PC-3 (cell line): ENCODE measurements around the gene MAST2. TPM values are rescaled to one million over a fixed set of nuclear protein-coding genes. Genes with fewer than 3 reads are reported as not detected.

Experiments used
- ATAC-seq: fragments of 200-7000 bp; cut with Tn5 transposase; 2 replicates; pipeline ENCODE4 v1.9.1; 2020; ENCODE audit warnings: mild to moderate bottlenecking, moderate library complexity
- BruUV-seq: library from RNA; stranded (reverse); fragments of 400-500 nt; replicated peaks from 2 replicates; lab custom pipeline; 2021; lab: Mats Ljungman, UMichigan
- CTCF ChIA-PET: fragments of 300-600 bp; sonication (Branson Sonifier 250); formaldehyde crosslinking; loops from one replicate; lab custom pipeline; 2022; ENCODE audit warnings: antibody characterized with exemption; lab: Charles Lee
- POLR2A ChIA-PET: fragments of 300-600 bp; sonication (Branson Sonifier 250); formaldehyde crosslinking; loops from one replicate; lab custom pipeline; 2022; ENCODE audit warnings: antibody characterized with exemption; ENCODE audit not compliant: unreplicated experiment; lab: Charles Lee
- DNase-seq: peaks from one replicate; pipeline ENCODE4 v3.0.0-alpha.2; 2015
- H2AFZ ChIP-seq: fragments of 300-600 bp; sonication (generic); 2 replicates; pipeline ENCODE4 v1.6.0; 2016; ENCODE audit warnings: antibody characterized with exemption, low read length
- H3F3A ChIP-seq: fragments of 300-600 bp; sonication (generic); one replicate; pipeline ENCODE4 v1.6.0; 2017; ENCODE audit warnings: antibody characterized with exemption, low read length, control low read depth, mild to moderate bottlenecking; ENCODE audit not compliant: unreplicated experiment
- H3K27ac ChIP-seq: fragments of 300-600 bp; sonication (generic); 2 replicates; pipeline ENCODE4 v1.5.1; 2016; ENCODE audit warnings: mild to moderate bottlenecking, low read length
- H3K27me3 ChIP-seq: fragments of 300-600 bp; sonication (generic); 2 replicates; pipeline ENCODE4 v1.6.1; 2016; ENCODE audit warnings: low read length, mixed read lengths
- H3K36me3 ChIP-seq: fragments of 300-600 bp; sonication (generic); 2 replicates; pipeline ENCODE4 v1.6.1; 2016; ENCODE audit warnings: low read depth, mixed run types, low read length, mixed read lengths
- H3K4me1 ChIP-seq: fragments of 300-600 bp; sonication (generic); 2 replicates; pipeline ENCODE4 v1.5.1; 2016; ENCODE audit warnings: low read length; ENCODE audit not compliant: insufficient read depth
- H3K4me2 ChIP-seq: fragments of 300-600 bp; sonication (generic); 2 replicates; pipeline ENCODE4 v1.6.0; 2016; ENCODE audit warnings: low read length
- H3K4me3 ChIP-seq: fragments of 300-600 bp; sonication (generic); 2 replicates; pipeline ENCODE4 v1.5.1; 2016; ENCODE audit warnings: mild to moderate bottlenecking, low read length, mixed read lengths
- H3K79me2 ChIP-seq: fragments of 300-600 bp; sonication (generic); 2 replicates; pipeline ENCODE4 v1.6.1; 2017; ENCODE audit warnings: low read length, mixed read lengths
- H3K9ac ChIP-seq: fragments of 300-600 bp; sonication (generic); 2 replicates; pipeline ENCODE4 v1.6.0; 2016; ENCODE audit warnings: mild to moderate bottlenecking, low read length
- H3K9me2 ChIP-seq: fragments of 300-600 bp; sonication (generic); replicated peaks from 2 replicates; pipeline ENCODE4 v1.6.1; 2016; ENCODE audit warnings: mixed run types, low read length, mixed read lengths
- H3K9me3 ChIP-seq: fragments of 300-600 bp; sonication (generic); 2 replicates; pipeline ENCODE4 v1.6.1; 2016; ENCODE audit warnings: low read length, mixed read lengths
- H4K20me1 ChIP-seq: fragments of 300-600 bp; sonication (generic); 2 replicates; pipeline ENCODE4 v1.6.1; 2016; ENCODE audit warnings: low read length, mixed read lengths
- CTCF ChIP-seq: fragments of 300-600 bp; sonication (generic); conservative IDR thresholded peaks from 2 replicates; pipeline ENCODE4 v1.5.1; 2017; ENCODE audit warnings: antibody characterized with exemption, low read depth, mild to moderate bottlenecking, low read length
- EZH2 ChIP-seq: fragments of 300-600 bp; sonication (generic); IDR thresholded peaks from one replicate; pipeline ENCODE4 v1.6.1; 2017; ENCODE audit warnings: antibody characterized with exemption, mild to moderate bottlenecking, low read length; ENCODE audit not compliant: unreplicated experiment
- EZH2phosphoT487 ChIP-seq: fragments of 300-600 bp; sonication (generic); IDR thresholded peaks from 2 replicates; pipeline ENCODE4 v1.6.1; 2018; ENCODE audit warnings: mild to moderate bottlenecking, antibody characterized with exemption, low read length, borderline replicate concordance
- intact Hi-C: fragments of 100-400 bp; cut with micrococcal nuclease; formaldehyde crosslinking; loops from 2 replicates; pipeline ENCODE4 v1.9.0; 2023
- total RNA-seq: library from RNA; depleted of rRNA; stranded (reverse); fragments of >200 nt; gene quantifications from 2 replicates; pipeline ENCODE4 v1.2.3, GENCODE V29; 2014

The MAST2 gene
- total RNA-seq, 1 experiment from 2014 or later: 29.3 TPM

- intact Hi-C loops: loop anchor here (1.0 kb wide), 1 partner anchor 32 kb away; no protein-coding TSS in a partner anchor
- H3K4me2 ChIP-seq: no peak overlapping the region
- no peak overlapping the region for H2AFZ ChIP-seq
- H3K9ac ChIP-seq: no peak overlapping the region
- H3K27me3 ChIP-seq: no peaks in the 10 kb centered on the region
- ChIA-PET POLR2A (no interaction called here), CTCF (no interaction called here)
- no peak for ATAC-seq
- H3K36me3 ChIP-seq: peaks cover 4% of the 10 kb centered on the region; the same call in 1 of the 2 replicates
- no peaks in the 10 kb centered on the region for H3K4me1 ChIP-seq
- no peaks in the 10 kb centered on the region for H3F3A ChIP-seq
- H4K20me1 ChIP-seq: no peaks in the 10 kb centered on the region
- H3K27ac ChIP-seq: no peak overlapping the region
- DNase-seq: no peak
- TF ChIP-seq EZH2: no peak
- no peak for TF ChIP-seq CTCF
- TF ChIP-seq EZH2phosphoT487: no peak
- H3K79me2 ChIP-seq: peaks cover 2% of the 10 kb centered on the region; the same call in 1 of the 2 replicates
- BruUV-seq: no TSS peak
- H3K9me2 ChIP-seq: no peaks in the 10 kb centered on the region
- no peak overlapping the region for H3K4me3 ChIP-seq
- no peaks in the 10 kb centered on the region for H3K9me3 ChIP-seq
These were observed 272.9 kb downstream of the MAST2 start for GRCh38 chr1:46076343-46076742.

- no peak overlapping the region for H2AFZ ChIP-seq
- ChIA-PET CTCF (no interaction called here), POLR2A (interaction anchor here (0.7 kb wide), 1 partner anchor 48 kb away, joined by 3 read pairs; no protein-coding TSS in a partner anchor)
- H3K9me2 ChIP-seq: no peaks in the 10 kb centered on the region
- H3K4me2 ChIP-seq: no peak overlapping the region
- DNase-seq (no peak), ATAC-seq (no peak)
- H3F3A ChIP-seq: no peaks in the 10 kb centered on the region
- H3K27me3 ChIP-seq: no peaks in the 10 kb centered on the region
- H3K4me3 ChIP-seq: no peak overlapping the region
- no TSS peak for BruUV-seq
- no peaks in the 10 kb centered on the region for H3K4me1 ChIP-seq
- H3K9me3 ChIP-seq: no peaks in the 10 kb centered on the region
- H3K27ac ChIP-seq: no peak overlapping the region
- TF ChIP-seq EZH2phosphoT487 (no peak), EZH2 (no peak), CTCF (no peak)
- peaks cover 13% of the 10 kb centered on the region for H3K79me2 ChIP-seq
- peaks cover 4% of the 10 kb centered on the region; the same call in 1 of the 2 replicates for H3K36me3 ChIP-seq
- intact Hi-C loops: no loop called here
- H4K20me1 ChIP-seq: no peaks in the 10 kb centered on the region
- H3K9ac ChIP-seq: no peak overlapping the region
These were observed 274.2 kb downstream of the MAST2 start for GRCh38 chr1:46077644-46078043.

GRCh38 chr1:46080257-46080656, 276.8 kb downstream of the MAST2 start:
- Histone ChIP-seq H3F3A (no peaks in the 10 kb centered on the region), H3K4me2 (no peak overlapping the region), H3K9ac (no peak overlapping the region), H3K27ac (no peak overlapping the region), H3K36me3 (peaks cover 4% of the 10 kb centered on the region; the same call in 1 of the 2 replicates), H2AFZ (no peak overlapping the region), H3K4me1 (peaks cover 18% of the 10 kb centered on the region), H3K9me2 (no peaks in the 10 kb centered on the region), H4K20me1 (no peaks in the 10 kb centered on the region), H3K79me2 (peaks cover 30% of the 10 kb centered on the region), H3K4me3 (no peak overlapping the region), H3K9me3 (no peaks in the 10 kb centered on the region), H3K27me3 (no peaks in the 10 kb centered on the region)
- BruUV-seq: no TSS peak
- no peak for DNase-seq
- intact Hi-C loops: no loop called here
- no peak for TF ChIP-seq EZH2
- POLR2A ChIA-PET: no interaction called here
- CTCF ChIA-PET: no interaction called here
- no peak for ATAC-seq
